Type B pancreatic cell (in vitro differentiated cells): ENCODE measurements around the gene DOP1A. TPM values are rescaled to one million over a fixed set of nuclear protein-coding genes. Genes with fewer than 3 reads are reported as not detected.
A peak's percentile ranks its signal among the peaks of the same experiment; 100 is the strongest.

Experiments
- DNase-seq: peaks from one replicate; pipeline ENCODE4 v3.0.0; 2021; ENCODE audit warnings: mixed read lengths; ENCODE audit not compliant: unreplicated experiment; ENCODE audit errors: extremely low spot score
- H3K27ac Mint-ChIP-seq: 2 replicates; pipeline ENCODE4 v1.8.0; 2021; ENCODE audit warnings: mild to moderate bottlenecking, mixed read lengths
- H3K27me3 Mint-ChIP-seq: 2 replicates; pipeline ENCODE4 v1.8.0; 2021; ENCODE audit warnings: mixed read lengths
- H3K36me3 Mint-ChIP-seq: 2 replicates; pipeline ENCODE4 v1.8.0; 2021; ENCODE audit warnings: mixed read lengths
- H3K4me1 Mint-ChIP-seq: one replicate; pipeline ENCODE4 v1.8.0; 2021; ENCODE audit warnings: mixed read lengths; ENCODE audit not compliant: unreplicated experiment
- H3K4me3 Mint-ChIP-seq: 2 replicates; pipeline ENCODE4 v1.8.0; 2021; ENCODE audit warnings: mild to moderate bottlenecking, mixed read lengths
- H3K9me3 Mint-ChIP-seq: 2 replicates; pipeline ENCODE4 v1.8.0; 2021; ENCODE audit warnings: mixed read lengths
- CTCF ChIP-seq: fragments of 200-600 bp; sonication (generic); conservative IDR thresholded peaks from 2 replicates; pipeline ENCODE4 v1.5.0; 2021; ENCODE audit warnings: antibody characterized with exemption, mild to moderate bottlenecking
- total RNA-seq: library from RNA; stranded (reverse); gene quantifications from 2 replicates; pipeline ENCODE4 v1.2.1, GENCODE V29; 2021; ENCODE audit warnings: low replicate concordance

The DOP1A gene
- total RNA-seq, 1 donor from 2014 or later: 30.1 TPM

GRCh38 chr6:83057705-83058321 lies 9.7 kb upstream of the DOP1A start:
- H3K4me1 Mint-ChIP-seq: peaks cover 18% of the 10 kb centered on the region
- no peak overlapping the region for H3K27ac Mint-ChIP-seq
- no peak overlapping the region for H3K4me3 Mint-ChIP-seq
- no peak for DNase-seq
- no peaks in the 10 kb centered on the region for H3K9me3 Mint-ChIP-seq
- peaks cover 7% of the 10 kb centered on the region for H3K36me3 Mint-ChIP-seq
- peak; percentile 81 for TF ChIP-seq CTCF
- H3K27me3 Mint-ChIP-seq: no peaks in the 10 kb centered on the region

GRCh38 chr6:83061190-83061589 lies 6.3 kb upstream of the DOP1A start:
- H3K36me3 Mint-ChIP-seq: peaks cover 4% of the 10 kb centered on the region
- H3K27me3 Mint-ChIP-seq: no peaks in the 10 kb centered on the region
- no peak overlapping the region for H3K27ac Mint-ChIP-seq
- H3K9me3 Mint-ChIP-seq: no peaks in the 10 kb centered on the region
- DNase-seq: no peak
- peaks cover 19% of the 10 kb centered on the region for H3K4me1 Mint-ChIP-seq
- no peak for TF ChIP-seq CTCF
- peak overlapping the region; percentile 15 for H3K4me3 Mint-ChIP-seq

- Mint-ChIP-seq H3K27ac (no peak overlapping the region), H3K4me3 (no peak overlapping the region), H3K36me3 (peaks cover 4% of the 10 kb centered on the region), H3K27me3 (no peaks in the 10 kb centered on the region), H3K9me3 (no peaks in the 10 kb centered on the region), H3K4me1 (peaks cover 13% of the 10 kb centered on the region)
- no peak for DNase-seq
- TF ChIP-seq CTCF: no peak
These were observed 5.2 kb upstream of the DOP1A start for GRCh38 chr6:83062225-83062624.

- DNase-seq: peak; percentile 94
- Mint-ChIP-seq H3K36me3 (peaks cover 4% of the 10 kb centered on the region), H3K4me1 (peaks cover 20% of the 10 kb centered on the region), H3K4me3 (peak within 1 kb of the TSS; percentile 94), H3K27ac (peak within 1 kb of the TSS; percentile 81), H3K27me3 (no peaks in the 10 kb centered on the region), H3K9me3 (no peaks in the 10 kb centered on the region)
- TF ChIP-seq CTCF: peak; percentile 99
These were observed 1.8 kb upstream of the DOP1A start, which contains the start of gene UBE3D for GRCh38 chr6:83065511-83066192. Gene UBE3D (minus strand): TSS chr6:83065841. CDS start chr6:83065718, 123 bp downstream.

GRCh38 chr6:83068616-83069015 lies 1.1 kb downstream of the DOP1A start:
- TF ChIP-seq CTCF: no peak
- Mint-ChIP-seq H3K27me3 (no peaks in the 10 kb centered on the region), H3K36me3 (peaks cover under 1% of the 10 kb centered on the region), H3K27ac (peak overlapping the region; percentile 93), H3K9me3 (no peaks in the 10 kb centered on the region), H3K4me3 (peak overlapping the region; percentile 96), H3K4me1 (peaks cover 21% of the 10 kb centered on the region)
- DNase-seq: no peak
